Prostate gland (tissue), 2 donors: ENCODE results near the gene ASPDH.

ENCODE experiments used
- CTCF ChIP-seq, 4 experiments: fragments of 200-600 bp in 2 of 4; fragments of 450-650 bp in 2 of 4; sonication (generic) in 2 of 4; IDR thresholded peaks; 1 replicate in 3 of 4; 2 replicates in 1 of 4; pipeline ENCODE4 v1.5.1; 2016 to 2019; ENCODE audit warnings: antibody characterized with exemption in 4 of 4, mild to moderate bottlenecking in 2 of 4, moderate library complexity in 2 of 4
- POLR2A ChIP-seq: fragments of 450-650 bp; IDR thresholded peaks from one replicate; pipeline ENCODE4 v1.6.1; 2016; ENCODE audit warnings: antibody characterized with exemption, mild to moderate bottlenecking
- POLR2AphosphoS5 ChIP-seq: sonication (generic); formaldehyde crosslinking; IDR thresholded peaks from one replicate; pipeline ENCODE4 v1.6.1; 2017; ENCODE audit warnings: antibody characterized with exemption

- no peak for TF ChIP-seq POLR2A
- no peak for TF ChIP-seq CTCF (IDR thresholded peaks at IDR 0.05)
- no peak for TF ChIP-seq POLR2AphosphoS5
Measured at GRCh38 chr19:50534478-50534877, 20.8 kb upstream of the ASPDH start.
